GM21360 (cell line): ENCODE data around the gene CYP20A1.
"Not testable (repeated sequence)": the region's sequence is repeated elsewhere in the genome, so short reads cannot be mapped to it uniquely, and the experiment has no call there.

Experiments used
- ATAC-seq: cut with Tn5 transposase; IDR thresholded peaks from one replicate; pipeline ENCODE4 v1.9.1; 2021; ENCODE audit warnings: mild to moderate bottlenecking, moderate library complexity; ENCODE audit not compliant: unreplicated experiment

The CYP20A1 gene

DNA sequence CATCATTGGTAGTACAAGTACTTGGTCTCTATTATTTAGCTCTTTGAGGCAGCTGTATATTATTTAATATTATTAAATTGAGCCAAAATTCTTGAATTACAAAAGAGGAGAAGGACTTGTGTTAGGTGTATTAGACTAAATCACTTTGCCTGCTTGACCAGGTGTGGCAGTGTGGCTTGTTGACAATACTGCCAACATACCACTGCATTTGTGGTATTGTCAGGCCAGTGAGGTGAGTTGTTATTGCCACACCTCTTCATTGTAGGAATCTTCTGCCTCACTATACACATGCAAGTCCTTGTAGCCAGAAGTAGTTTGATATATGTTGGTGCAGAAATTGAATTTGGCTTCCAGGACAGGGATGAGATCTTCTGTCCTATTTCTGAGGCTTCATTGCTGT, 40.5 kb downstream of the CYP20A1 start:
- no peak for ATAC-seq

DNA sequence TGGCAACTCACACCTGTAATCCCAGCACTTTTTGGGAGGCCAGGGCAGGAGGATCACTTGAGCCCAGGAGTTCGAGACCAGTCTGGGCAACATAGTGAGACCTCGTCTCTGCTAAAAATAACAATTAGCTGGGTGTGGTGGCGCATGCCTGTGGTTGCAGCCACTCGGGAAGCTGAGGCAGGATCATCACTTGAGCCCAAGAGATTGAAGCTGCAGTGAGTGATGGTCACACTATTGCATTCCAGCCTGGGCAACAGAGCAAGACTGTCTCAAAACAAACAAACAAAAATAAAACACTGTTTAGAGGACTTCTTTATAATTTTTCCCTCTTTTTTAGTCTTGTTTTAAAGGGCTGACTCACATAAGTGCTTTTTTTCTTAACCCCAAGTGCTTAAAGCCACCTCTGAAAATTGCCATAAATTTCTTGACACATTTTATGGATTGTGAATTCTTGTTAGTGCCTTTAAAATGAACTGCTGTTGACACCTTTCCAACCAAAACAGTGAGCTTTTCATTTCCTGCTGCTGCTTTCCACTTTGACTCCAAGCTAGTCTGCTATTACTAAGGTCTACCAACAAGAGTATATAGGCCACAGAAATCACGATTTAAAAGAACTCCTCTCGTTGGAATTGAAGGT, 41.7 kb downstream of the CYP20A1 start:
- no peak for ATAC-seq

DNA sequence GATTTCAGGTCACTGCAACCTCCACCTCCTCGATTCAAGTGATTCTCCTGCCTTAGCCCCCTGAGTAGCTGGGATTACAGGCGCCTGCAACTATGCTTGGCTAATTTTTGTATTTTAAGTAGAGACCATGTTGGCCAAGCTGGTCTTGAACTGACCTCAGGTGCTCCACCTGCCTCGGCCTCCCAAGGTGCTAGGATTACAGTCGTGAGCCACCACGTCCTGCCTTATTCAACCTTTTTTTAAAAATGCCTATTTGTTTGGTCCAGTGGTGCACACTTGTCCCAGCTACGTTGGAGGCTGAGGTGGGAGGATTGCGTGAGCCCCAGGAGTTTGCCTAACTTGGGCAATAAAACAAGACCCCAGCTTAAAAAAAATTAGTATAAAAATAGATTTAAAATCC, 43.3 kb downstream of the CYP20A1 start:
- no peak for ATAC-seq

DNA sequence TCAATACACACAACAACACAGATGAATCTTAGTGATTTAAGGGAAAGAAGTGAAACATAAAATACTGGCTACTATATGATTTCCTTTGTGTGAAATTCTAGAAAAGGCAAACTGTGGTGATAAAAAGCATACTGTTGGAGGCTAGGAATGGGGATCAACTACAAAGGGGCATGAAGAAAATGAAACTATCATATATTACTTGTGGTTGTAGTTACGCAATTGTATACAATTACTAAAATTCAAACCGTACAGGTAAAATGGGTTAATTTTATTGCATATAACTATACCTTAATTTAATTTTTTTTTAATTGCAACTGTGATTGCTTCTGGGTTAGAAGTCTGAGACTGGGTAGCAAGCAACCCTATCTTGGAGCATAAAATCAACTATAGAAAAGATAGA, 47.7 kb downstream of the CYP20A1 start:
- ATAC-seq, result no peak

DNA sequence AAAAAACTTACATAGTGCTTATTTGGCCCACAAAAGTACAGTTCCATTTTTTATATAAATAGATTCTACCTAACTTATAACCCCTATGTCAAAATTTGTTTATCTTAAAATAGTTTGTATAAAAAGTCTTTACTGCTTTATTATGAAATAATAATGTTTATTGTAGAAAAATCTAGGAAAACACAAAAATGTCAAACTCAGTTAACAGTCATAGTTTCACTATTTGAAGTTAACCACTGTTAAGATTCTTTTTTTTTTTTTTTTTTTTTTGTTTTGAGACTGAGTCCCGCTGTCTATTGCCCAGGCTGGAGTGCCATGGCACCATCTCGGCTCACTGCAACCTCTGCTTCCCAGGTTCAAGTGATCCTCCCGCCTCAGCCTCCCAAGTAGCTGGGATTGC, 62.8 kb downstream of the CYP20A1 start:
- ATAC-seq, result no peak

DNA sequence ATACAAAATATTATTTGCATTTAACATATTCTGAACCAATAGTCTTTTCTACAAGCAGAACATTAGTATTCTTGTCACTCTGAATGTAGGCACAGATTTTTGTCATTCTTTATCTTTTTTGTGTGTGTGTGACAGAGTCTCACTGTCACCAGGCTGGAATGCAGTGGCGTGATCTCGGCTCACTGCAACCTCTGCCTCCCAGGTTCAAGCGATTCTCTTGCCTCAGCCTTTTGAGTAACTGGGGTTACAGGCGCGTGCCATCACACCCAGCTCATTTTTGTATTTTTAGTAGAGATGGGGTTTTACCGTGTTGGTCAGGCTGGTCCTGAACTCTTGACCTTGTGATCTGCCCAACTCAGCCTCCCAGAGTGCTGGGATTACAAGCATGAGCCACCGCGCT, 63.8 kb downstream of the CYP20A1 start:
- ATAC-seq, result not testable (repeated sequence)

DNA sequence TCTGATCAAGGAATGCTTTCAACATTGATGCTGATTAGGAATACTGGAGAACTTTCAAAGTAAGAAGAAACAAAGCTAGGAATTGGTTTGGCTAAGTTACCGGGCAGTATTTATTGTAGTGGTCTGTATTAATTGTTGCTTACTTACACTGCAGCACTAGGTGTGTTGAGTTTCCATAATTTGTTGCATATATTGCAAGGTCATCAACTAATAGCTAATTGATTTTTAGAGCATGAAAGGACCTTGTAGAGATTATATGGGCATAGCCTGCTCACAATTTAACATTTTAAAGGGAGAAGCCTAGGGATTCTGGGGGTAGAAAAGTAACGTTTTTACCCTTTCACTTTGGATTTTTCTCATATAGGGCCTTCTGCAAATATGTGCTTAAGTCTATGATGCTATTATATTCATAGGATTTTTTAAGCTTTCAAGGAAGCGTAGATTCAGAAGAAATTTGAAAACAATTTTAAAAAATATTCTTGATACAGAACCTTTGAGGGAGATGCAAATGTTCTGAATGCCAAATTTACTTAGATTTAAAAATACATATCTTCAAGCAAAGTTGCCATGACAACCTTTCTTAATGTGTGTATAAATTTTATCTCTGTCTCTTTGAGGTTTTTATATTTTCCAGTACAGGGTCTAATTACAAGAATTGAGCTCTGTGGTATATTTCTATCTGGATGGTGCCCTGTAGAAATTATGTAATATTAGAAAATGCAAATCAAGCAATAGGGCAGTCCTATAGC, 72.0 kb downstream of the CYP20A1 start:
- no peak for ATAC-seq

DNA sequence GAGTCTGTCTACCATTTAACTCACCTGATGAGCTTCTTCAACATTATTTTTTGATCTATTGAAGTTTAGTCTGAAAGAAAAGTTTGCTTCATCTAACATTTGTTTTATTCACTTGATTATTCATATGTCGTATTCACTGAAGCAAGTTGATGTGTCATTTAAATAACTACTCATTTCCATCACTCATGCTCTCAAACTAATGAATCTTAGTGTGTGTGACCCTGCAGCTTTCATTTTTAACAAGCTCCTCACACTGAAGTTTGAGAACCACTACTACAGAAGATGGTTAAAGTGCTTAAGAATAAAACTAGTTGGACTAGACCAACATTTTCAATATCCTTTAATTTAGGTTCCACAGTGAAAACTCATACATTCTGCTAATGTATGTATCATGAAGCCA, 87.5 kb downstream of the CYP20A1 start:
- no peak for ATAC-seq

DNA sequence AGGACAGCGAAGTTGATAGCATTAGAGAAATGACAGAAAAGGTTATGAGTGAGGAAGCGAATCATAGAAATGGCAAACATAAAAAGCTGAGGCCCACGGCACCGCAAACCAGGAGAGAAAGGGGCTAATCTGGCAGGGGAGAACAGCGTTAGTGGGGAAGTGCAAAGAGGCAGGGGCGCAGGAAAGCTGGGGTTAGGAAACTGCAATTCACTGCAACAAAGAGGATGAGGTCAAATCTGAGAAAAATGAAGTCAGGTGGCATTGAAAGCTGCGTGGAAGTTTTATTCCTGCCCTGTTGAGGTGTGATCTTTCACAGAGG, 88.7 kb downstream of the CYP20A1 start:
- peak; percentile 8 for ATAC-seq

DNA sequence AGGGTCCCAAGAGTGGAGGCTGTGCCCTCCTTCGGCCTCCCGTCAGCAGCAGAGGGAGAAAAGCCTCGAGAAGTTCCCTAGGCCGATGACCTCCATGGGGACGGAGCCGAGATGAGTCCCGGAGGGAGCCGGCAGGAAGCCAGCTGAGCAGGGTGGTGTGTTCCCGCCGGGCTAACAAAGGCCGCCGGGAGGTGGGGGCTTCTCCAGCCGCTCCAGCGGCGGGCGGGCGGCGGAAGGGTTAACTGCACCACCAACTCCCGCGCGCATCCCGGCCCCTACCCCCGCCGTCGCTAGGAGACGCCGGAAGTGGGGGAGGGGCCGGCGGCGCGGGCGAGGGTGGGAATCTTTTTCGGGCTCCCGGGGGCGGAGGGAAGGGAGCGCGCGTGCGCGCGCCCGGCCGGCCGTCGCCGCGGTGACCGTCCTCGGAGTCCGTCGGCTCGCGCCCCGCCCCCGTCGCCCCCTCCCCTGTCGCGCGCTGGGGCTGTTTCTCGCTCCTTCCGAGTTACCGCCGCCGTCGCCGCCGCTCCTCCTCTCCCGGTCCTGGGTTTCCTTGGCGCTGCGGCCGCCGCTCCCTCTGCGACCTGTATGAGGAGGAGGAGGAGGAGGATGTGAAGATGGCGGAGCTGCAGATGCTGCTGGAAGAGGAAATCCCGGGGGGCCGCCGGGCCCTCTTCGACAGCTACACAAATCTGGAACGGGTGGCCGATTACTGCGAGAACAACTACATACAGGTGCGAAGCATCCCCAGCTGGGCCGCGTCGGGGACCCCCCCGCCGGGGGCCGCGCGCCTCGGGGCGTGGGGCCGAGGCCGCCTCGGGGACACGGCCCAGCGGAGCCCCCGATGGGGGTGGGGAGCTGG, 89.3 kb downstream of the CYP20A1 start, which contains the start of gene ABI2:
ABI2 (plus strand) TSS at position 494 of the 859 bp plus-strand sequence; CDS start at position 615, 121 bp downstream.
- peak; percentile 52 for ATAC-seq

DNA sequence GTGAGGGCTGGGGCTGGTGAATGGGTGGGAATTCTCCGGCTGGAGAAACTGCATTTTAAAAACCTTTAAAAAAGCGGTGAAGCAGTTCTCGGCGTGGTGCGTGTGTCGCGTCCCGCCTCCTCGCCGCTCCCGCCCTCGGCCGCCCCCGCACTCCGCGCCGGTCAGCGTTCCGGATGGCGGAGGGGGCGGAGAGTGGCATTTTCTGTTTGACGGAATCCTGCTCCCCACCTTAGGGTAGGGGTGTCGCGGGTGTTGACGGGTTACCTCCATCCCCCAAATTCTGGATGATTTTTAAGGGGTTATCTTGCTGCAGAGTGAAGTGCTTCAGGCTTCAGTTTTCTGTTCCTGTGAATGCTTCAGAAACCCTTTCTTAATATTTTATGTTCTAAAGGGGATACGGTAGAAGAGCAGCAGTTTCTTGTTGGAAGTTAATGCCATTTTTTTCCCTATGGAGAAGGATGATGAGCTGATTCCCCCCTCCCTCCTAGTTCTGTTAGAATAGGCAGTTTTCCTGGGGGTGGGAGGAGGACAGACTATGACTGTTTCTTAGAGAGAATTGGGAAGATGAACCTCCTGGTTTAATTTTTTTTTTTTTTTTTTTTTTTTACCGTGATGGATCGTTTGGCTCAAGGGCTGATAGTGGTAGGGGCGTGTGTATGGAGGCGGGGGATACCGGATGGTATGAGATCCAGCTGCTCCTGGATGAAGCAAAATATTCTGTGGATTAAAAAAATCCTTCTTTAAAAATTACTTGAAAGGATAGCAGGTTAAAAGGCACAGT, 90.1 kb downstream of the CYP20A1 start:
- ATAC-seq, result peak; percentile 55

DNA sequence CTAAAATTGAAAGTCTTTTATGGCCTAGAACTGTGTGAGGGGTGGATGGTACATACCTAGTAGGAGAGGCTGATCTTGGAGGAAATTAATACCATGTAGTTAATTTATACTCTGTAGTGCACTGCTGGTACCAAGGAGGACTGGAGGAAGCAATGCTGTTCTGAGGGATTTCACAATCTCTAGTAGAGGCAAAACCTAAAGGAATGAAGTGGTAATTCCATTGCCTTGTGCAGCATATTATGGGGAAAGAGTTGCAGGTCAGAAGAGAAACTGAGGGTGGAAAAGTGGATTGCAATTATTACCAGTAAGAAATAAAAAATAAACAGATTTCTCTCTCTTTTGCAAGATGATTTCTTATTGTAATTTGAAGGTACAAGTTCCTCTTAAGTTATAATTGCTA, 91.6 kb downstream of the CYP20A1 start:
- ATAC-seq, result no peak

DNA sequence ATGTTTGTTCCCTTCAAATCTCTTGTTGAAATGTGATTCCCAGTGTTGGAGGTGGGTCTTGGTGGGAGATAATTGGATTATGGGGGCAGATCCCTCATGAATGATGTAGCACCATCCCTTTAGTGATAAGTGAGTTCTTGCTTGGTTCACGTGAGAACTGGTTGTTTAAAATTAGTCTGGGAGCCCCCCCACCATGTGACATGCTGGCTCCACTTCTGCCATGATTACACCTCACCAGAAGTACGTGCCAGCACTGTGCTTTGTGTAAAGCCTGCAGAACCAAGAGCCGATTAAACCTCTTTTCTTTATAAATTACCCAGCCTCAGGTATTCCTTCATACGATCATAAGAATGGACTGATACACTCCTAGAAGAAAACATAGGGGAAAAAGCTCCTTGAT, 99.5 kb downstream of the CYP20A1 start:
- ATAC-seq, result no peak

DNA sequence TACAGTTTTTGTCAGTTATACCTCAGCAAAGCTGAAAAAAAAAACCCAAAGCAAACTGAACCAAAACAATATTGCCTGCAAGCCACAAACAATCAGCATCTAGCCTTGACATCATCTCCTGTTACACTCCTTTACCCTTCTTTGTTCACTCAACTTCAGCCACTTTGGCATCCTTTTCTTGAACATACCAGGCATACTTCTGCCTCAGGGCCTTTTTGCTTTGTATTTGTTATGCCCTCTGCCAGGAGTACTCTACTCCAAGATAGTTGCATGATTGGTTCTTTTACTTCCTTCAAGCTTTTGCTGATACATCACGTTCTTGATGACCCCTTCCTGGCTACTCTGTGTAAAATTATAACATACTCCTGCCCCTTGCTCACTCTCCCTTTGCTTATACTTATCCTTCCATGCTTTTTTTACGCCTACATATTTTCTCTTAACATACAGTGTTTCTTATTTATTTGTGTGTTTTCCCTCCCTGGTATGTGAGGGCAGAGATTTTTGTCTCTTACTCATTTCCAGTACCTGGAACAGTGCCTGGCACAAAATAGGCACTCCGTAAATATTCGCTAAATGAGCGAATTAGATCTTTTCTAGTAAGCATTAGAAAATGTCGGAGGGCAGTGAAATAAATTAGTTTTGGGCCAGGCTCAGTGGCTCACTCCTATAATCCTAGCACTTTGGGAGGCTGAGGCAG, 102.1 kb downstream of the CYP20A1 start:
- ATAC-seq, result no peak

DNA sequence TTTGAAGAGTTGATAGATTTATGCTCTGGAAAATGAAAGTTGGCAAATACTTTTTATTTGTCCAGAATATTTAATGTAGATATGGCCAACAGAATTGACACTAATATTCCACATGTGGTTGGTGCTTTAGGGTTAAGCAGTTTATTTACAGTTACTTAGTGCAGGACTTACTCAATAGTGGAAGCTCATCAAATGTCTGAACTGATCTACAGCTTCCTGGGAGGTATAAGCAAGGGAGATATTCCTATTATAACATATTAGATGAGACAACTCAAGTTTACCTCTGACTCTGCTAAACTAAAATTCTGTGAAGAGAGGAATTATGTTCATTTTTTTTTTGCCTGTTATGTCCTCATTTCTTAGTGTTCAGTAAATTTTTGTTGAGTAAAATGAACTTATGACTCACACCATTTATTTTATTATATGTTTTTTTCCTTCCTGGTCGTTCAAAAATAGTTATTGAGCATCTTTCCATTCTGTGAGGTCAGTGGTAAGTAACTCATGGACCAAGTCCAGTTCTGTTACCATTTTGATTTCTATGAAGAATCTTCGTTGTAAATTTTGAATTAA, 103.0 kb downstream of the CYP20A1 start:
- ATAC-seq, result no peak

DNA sequence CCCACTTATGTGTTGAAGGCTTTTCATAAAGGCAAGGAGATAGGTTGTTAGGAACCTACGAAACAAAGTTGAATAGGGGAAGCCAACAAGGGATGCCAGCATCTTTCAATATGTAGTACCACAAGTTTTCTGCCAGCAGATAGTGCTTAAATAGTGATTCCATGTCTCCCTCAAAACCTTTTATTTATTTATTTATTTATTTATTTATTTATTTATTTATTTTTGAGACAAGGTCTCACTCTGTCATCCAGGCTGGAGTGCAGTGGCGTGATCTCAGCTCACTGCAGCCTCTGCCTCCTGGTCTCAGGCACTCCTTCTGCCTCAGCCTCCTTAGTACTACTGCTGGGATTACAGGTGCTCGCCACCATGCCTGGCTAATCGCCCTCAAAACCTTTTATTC, 103.6 kb downstream of the CYP20A1 start:
- not testable (repeated sequence) for ATAC-seq

DNA sequence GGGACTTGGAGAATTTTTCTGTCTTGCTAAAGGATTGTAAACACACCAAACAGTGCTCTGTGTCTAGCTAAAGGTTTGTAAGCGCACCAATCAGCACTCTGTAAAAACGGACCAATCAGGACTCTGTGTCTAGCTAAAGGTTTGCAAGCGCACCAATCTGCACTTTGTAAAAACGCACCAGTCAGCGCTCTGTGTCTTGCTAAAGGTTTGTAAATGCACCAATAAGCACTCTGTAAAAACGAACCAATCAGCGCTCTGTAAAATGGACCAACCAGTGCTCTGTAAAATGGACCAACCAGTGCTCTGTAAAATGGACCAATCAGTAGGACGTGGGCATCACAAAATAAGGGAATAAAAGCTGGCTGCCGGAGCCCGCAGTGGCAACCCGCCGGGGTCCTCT, 105.8 kb downstream of the CYP20A1 start:
- no peak for ATAC-seq

DNA sequence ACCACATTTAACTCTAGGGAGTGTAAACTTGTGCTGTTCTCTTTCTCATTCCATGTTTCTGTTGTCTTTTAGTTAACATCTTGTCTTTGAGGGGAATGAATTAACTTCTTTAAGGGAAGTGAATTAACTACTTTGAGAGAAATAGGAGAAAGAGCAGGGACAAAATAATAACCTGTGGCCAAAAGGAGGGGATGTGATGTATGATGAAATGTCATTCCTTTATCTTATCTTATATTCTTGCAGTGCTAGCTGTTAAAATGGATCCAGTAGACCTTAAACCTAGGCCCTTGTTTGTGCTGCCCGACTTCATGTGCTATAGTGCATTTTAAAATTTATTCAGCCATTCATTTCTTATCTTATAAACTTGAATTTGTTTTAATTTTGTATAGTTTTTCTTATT, 107.8 kb downstream of the CYP20A1 start:
- ATAC-seq, result no peak

DNA sequence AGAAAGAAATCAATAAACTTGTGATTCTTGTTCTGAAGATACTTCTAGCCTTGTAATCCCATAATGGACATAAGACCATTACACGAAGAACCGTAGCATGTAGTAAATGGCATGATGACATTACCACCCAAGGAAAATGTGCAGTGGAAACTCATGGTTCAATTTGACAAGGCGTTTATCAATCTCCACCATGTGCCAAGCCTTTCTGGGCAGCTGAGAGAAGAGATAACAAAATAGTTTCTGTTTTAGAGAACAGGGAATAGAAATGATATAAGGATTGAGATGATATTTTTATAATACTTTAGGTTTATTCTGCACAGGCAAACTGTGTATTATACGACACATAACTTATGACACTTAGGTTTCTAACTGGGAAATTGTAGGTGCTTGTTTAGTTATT, 108.6 kb downstream of the CYP20A1 start:
- no peak for ATAC-seq

DNA sequence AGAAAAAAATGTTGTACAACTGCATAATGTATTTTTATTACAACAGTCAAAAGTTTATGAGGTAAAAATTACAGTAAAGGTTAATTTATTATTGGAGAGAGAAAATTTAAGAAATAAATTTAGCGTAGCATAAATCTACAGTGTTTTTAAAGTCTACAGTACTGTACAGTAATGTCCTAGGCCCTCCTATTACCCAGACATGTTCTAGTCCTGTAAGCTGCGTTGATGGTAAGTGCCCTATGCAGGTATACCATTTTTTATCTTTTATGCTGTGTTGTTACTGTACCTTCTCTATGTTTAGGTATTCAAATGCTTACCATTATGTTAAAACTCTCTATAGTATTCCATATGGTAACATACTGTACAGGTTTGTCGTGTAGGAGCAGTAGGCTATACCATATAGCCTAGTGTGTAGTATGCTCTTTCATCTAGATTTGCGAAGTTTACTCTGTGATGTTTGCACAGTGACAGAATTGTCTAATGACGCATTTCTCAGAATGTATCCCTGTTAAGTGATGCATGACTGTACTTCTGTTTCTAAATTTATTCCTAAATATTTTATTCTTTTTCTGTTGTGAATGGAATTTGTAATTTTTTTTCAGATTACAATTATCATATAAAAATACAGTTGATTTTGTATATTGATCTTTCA, 113.9 kb downstream of the CYP20A1 start:
- ATAC-seq, result no peak
